Neuronal stem cell (in vitro differentiated cells): ENCODE measurements around the gene ADCY6.

Experiments
- DNase-seq: peaks from one replicate; pipeline ENCODE4 v3.0.0-alpha.2; 2013; ENCODE audit warnings: low spot score
- H2AFZ ChIP-seq: one replicate; pipeline ENCODE4 v1.6.1; 2013; ENCODE audit warnings: mild to moderate bottlenecking, low read length, inconsistent platforms
- H2AK5ac ChIP-seq: 2 replicates; pipeline ENCODE4 v1.6.1; 2013; ENCODE audit warnings: low read depth, mild to moderate bottlenecking, inconsistent platforms, low read length, moderate library complexity, mixed read lengths
- H2BK120ac ChIP-seq: 2 replicates; pipeline ENCODE4 v1.6.1; 2013; ENCODE audit warnings: low read depth, mild to moderate bottlenecking, inconsistent platforms, low read length, moderate library complexity, mixed read lengths
- H2BK12ac ChIP-seq: one replicate; pipeline ENCODE4 v1.6.1; 2013; ENCODE audit warnings: low read length, inconsistent platforms
- H2BK15ac ChIP-seq: 2 replicates; pipeline ENCODE4 v1.6.1; 2013; ENCODE audit warnings: mild to moderate bottlenecking, low read length, inconsistent platforms, mixed read lengths
- H2BK5ac ChIP-seq: one replicate; pipeline ENCODE4 v1.6.1; 2013; ENCODE audit warnings: inconsistent platforms, mild to moderate bottlenecking, low read length, moderate library complexity
- H3K14ac ChIP-seq: one replicate; pipeline ENCODE4 v1.6.1; 2013; ENCODE audit warnings: low read length, inconsistent platforms
- H3K18ac ChIP-seq: 2 replicates; pipeline ENCODE4 v1.6.1; 2013; ENCODE audit warnings: low read length, inconsistent platforms
- H3K23ac ChIP-seq: 2 replicates; pipeline ENCODE4 v1.6.1; 2013; ENCODE audit warnings: low read depth, mild to moderate bottlenecking, mixed read lengths, low read length, inconsistent platforms; ENCODE audit not compliant: poor library complexity
- H3K27ac ChIP-seq: replicated peaks from 3 replicates; pipeline ENCODE4 v1.5.1; 2013; ENCODE audit warnings: low read length, inconsistent platforms
- H3K27me3 ChIP-seq, 3 experiments: 2 replicates each; pipeline ENCODE4 v1.6.1; 2013; ENCODE audit warnings: low read length in 3 of 3, mild to moderate bottlenecking in 2 of 3, inconsistent platforms in 1 of 3, low read depth in 1 of 3, mixed read lengths in 1 of 3, moderate library complexity in 1 of 3; ENCODE audit not compliant: control insufficient read depth in 3 of 3, insufficient read depth in 3 of 3
- H3K36me3 ChIP-seq, 2 donors: replicated peaks in 1 of 2; 2 replicates each; pipeline ENCODE4 v1.6.1; 2013; ENCODE audit warnings: low read length in 2 of 2; ENCODE audit not compliant: control insufficient read depth in 2 of 2, insufficient read depth in 2 of 2
- H3K4ac ChIP-seq: 2 replicates; pipeline ENCODE4 v1.6.1; 2013; ENCODE audit warnings: inconsistent platforms, mild to moderate bottlenecking, low read length, moderate library complexity
- H3K4me1 ChIP-seq, 2 donors: 1 replicate in 1 of 2; 2 replicates in 1 of 2; pipeline ENCODE4 v1.6.1; 2013; ENCODE audit warnings: low read length in 2 of 2, low read depth in 1 of 2; ENCODE audit not compliant: control insufficient read depth in 2 of 2, insufficient read depth in 1 of 2
- H3K4me2 ChIP-seq: one replicate; pipeline ENCODE4 v1.6.1; 2013; ENCODE audit warnings: mild to moderate bottlenecking, low read length, inconsistent platforms; ENCODE audit not compliant: insufficient read depth, poor library complexity, severe bottlenecking
- H3K4me3 ChIP-seq, 2 donors: 2 replicates each; pipeline ENCODE4 v1.5.1; 2013; ENCODE audit warnings: low read length in 2 of 2, mild to moderate bottlenecking in 2 of 2, inconsistent platforms in 1 of 2, moderate library complexity in 1 of 2
- H3K79me1 ChIP-seq: one replicate; pipeline ENCODE4 v1.6.1; 2013; ENCODE audit warnings: low read depth, mild to moderate bottlenecking, inconsistent platforms, low read length, moderate library complexity
- H3K9ac ChIP-seq: one replicate; pipeline ENCODE4 v1.6.1; 2013; ENCODE audit warnings: mild to moderate bottlenecking, low read depth, low read length, inconsistent platforms; ENCODE audit not compliant: poor library complexity
- H3K9me3 ChIP-seq, 2 donors: replicated peaks in 1 of 2; 2 replicates each; pipeline versions ENCODE3 to v1.6.1; 2013; ENCODE audit warnings: low read length in 2 of 2, mild to moderate bottlenecking in 2 of 2, inconsistent platforms in 1 of 2, low read depth in 1 of 2, mixed read lengths in 1 of 2, moderate library complexity in 1 of 2; ENCODE audit not compliant: control insufficient read depth in 2 of 2, insufficient read depth in 1 of 2
- H4K8ac ChIP-seq: one replicate; pipeline ENCODE4 v1.6.1; 2013; ENCODE audit warnings: low read depth, mild to moderate bottlenecking, inconsistent platforms, low read length, moderate library complexity
- H4K91ac ChIP-seq: one replicate; pipeline ENCODE4 v1.6.1; 2013; ENCODE audit warnings: low read length, low read depth, mild to moderate bottlenecking, inconsistent platforms; ENCODE audit not compliant: poor library complexity
- WGBS, 2 donors: extraction: QIAGEN DNeasy Blood & Tissue Kit; methylation state at CpG; one replicate each; pipeline ENCODE4 v1.1.7; 2013; ENCODE audit warnings: missing lambda C conversion rate in 2 of 2, mixed read lengths in 1 of 2; ENCODE audit not compliant: insufficient read length in 2 of 2, insufficient replicate concordance in 1 of 2; ENCODE audit errors: extremely low coverage in 2 of 2; 5-methylcytosine and 5-hydroxymethylcytosine counted together

The ADCY6 gene

DNA sequence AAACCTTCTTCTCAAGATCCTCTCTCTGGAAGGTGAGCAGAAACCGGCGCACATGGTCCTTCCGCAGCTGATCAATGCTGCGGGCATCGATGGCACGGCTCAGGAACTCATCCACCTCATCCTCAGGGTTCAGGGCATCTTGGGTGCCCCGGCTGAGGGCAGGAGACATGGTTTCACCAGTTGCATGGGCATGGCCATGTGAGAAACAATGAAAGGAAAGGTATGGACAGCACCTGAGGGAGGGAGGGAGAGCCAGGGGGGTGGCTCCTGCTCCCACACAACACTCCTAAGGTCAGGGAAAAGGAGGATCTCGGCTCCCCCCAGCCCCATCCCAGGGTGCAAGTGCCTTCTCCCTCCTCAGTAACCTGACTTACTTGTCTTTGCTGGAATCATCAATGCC is 13.6 kb downstream of the ADCY6 start:
- H2AK5ac ChIP-seq, result no peak overlapping the region
- H2BK12ac ChIP-seq, result no peak overlapping the region
- peaks cover 0 to 2% of the 10 kb centered on the region in 2 donors for H3K9me3 ChIP-seq
- H2BK120ac ChIP-seq, result no peak overlapping the region
- H3K4me1 ChIP-seq, result no peaks in the 10 kb centered on the region
- no peaks in the 10 kb centered on the region for H3K27me3 ChIP-seq
- H3K4me2 ChIP-seq, result no peak overlapping the region
- H3K79me1 ChIP-seq, result peaks cover 6% of the 10 kb centered on the region
- H3K27ac ChIP-seq, result no peak overlapping the region
- H3K4ac ChIP-seq, result no peak overlapping the region
- WGBS, 2 donors, result no CpG with 5 or more reads among the region's 8 CpGs
- no peak overlapping the region for H2BK5ac ChIP-seq
- H2AFZ ChIP-seq, result no peak overlapping the region
- H2BK15ac ChIP-seq, result no peak overlapping the region
- H4K91ac ChIP-seq, result no peak overlapping the region
- H3K36me3 ChIP-seq, result peaks cover 72 to 88% of the 10 kb centered on the region in 2 donors
- no peak overlapping the region for H3K4me3 ChIP-seq
- H3K14ac ChIP-seq, result no peak overlapping the region
- H4K8ac ChIP-seq, result no peak overlapping the region
- no peak overlapping the region for H3K18ac ChIP-seq
- H3K23ac ChIP-seq, result peak overlapping the region; percentile 59
- no peak overlapping the region for H3K9ac ChIP-seq
- DNase-seq, result no peak

DNA sequence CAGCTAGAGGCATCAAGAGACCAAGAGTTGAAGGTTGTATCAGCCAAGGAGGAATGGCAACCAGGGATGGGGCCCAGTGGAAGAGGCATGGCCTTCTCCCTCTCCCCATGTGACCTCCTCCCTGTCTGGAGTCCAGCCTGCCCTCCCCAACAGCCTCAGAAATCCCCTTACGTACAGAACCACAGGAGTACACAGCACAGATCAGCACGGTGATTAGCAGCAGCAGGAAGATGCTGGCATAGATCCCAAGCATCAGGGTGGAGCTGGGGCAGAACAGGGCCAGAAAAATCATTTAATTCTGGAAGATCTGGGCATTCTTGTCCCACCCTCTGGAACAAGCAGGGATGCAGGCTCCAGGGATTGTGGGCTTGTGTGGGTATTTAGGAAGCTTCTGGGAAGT is 14.4 kb downstream of the ADCY6 start:
- no CpG with 5 or more reads among the region's 2 CpGs for WGBS, 2 donors
- no peaks in the 10 kb centered on the region for H3K27me3 ChIP-seq
- DNase-seq, result no peak
- peaks cover 0 to 2% of the 10 kb centered on the region in 2 donors for H3K9me3 ChIP-seq
- H3K14ac ChIP-seq, result no peak overlapping the region
- H3K36me3 ChIP-seq, result peaks cover 71 to 90% of the 10 kb centered on the region in 2 donors
- no peak overlapping the region for H2BK12ac ChIP-seq
- H2BK120ac ChIP-seq, result no peak overlapping the region
- H3K23ac ChIP-seq, result no peak overlapping the region
- no peak overlapping the region for H4K8ac ChIP-seq
- no peak overlapping the region for H3K4me2 ChIP-seq
- H3K27ac ChIP-seq, result no peak overlapping the region
- no peak overlapping the region for H3K4me3 ChIP-seq
- no peak overlapping the region for H2BK5ac ChIP-seq
- H2AK5ac ChIP-seq, result no peak overlapping the region
- H2BK15ac ChIP-seq, result no peak overlapping the region
- peaks cover 6% of the 10 kb centered on the region for H3K79me1 ChIP-seq
- no peak overlapping the region for H3K18ac ChIP-seq
- no peaks in the 10 kb centered on the region for H3K4me1 ChIP-seq
- no peak overlapping the region for H3K9ac ChIP-seq
- H2AFZ ChIP-seq, result no peak overlapping the region
- no peak overlapping the region for H4K91ac ChIP-seq
- no peak overlapping the region for H3K4ac ChIP-seq

DNA sequence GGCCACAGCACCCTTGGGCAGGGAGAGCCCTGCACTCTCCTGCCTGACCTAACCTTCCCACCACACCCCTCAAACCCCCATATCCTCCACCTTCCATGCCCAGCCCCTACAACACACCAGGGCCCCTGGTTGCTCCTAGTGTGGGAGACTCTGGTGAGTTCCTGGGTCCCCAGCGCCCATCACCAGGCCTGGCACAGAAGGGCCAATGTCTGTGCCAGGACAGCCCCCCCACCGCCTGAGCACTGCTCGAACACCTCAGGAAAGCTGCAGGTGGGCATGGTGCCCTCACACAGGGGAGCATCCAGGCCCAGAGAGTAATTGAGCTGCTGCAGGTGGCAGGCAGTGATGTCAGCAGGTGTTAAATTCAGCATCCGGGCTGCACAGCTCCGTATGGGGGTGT is 15.2 kb downstream of the ADCY6 start:
- no peak overlapping the region for H4K91ac ChIP-seq
- no peaks in the 10 kb centered on the region for H3K27me3 ChIP-seq
- H2BK5ac ChIP-seq, result no peak overlapping the region
- H3K4me1 ChIP-seq, result peaks cover 0 to 3% of the 10 kb centered on the region in 2 donors
- H3K4ac ChIP-seq, result no peak overlapping the region
- no peak overlapping the region for H3K14ac ChIP-seq
- H3K23ac ChIP-seq, result no peak overlapping the region
- no peak overlapping the region for H2BK15ac ChIP-seq
- DNase-seq, result no peak
- H2BK120ac ChIP-seq, result no peak overlapping the region
- peaks cover 0 to 2% of the 10 kb centered on the region in 2 donors for H3K9me3 ChIP-seq
- no peak overlapping the region for H2AFZ ChIP-seq
- peak overlapping the region; percentile 39 for H3K9ac ChIP-seq
- whole genome bisulfite sequencing, 2 donors, result no CpG with 5 or more reads among the region's 5 CpGs
- no peak overlapping the region for H3K4me2 ChIP-seq
- no peak overlapping the region for H4K8ac ChIP-seq
- no peak overlapping the region for H3K27ac ChIP-seq
- H3K4me3 ChIP-seq, result no peak overlapping the region
- H3K18ac ChIP-seq, result no peak overlapping the region
- no peak overlapping the region for H2BK12ac ChIP-seq
- H3K36me3 ChIP-seq, result peaks cover 74 to 91% of the 10 kb centered on the region in 2 donors
- H3K79me1 ChIP-seq, result peaks cover 4% of the 10 kb centered on the region
- no peak overlapping the region for H2AK5ac ChIP-seq

- Histone ChIP-seq H3K14ac (no peak overlapping the region), H3K36me3 (peaks cover 72 to 93% of the 10 kb centered on the region in 2 donors), H3K4me2 (no peak overlapping the region), H2BK15ac (no peak overlapping the region), H3K9ac (no peak overlapping the region), H2AFZ (no peak overlapping the region), H3K23ac (peak overlapping the region; percentile 27), H3K9me3 (peaks cover 0 to 2% of the 10 kb centered on the region in 2 donors), H4K8ac (no peak overlapping the region), H2BK5ac (no peak overlapping the region), H2AK5ac (no peak overlapping the region), H3K4ac (no peak overlapping the region), H3K79me1 (peaks cover 4% of the 10 kb centered on the region), H2BK12ac (no peak overlapping the region), H3K18ac (no peak overlapping the region), H2BK120ac (no peak overlapping the region), H4K91ac (no peak overlapping the region), H3K4me3 (no peak overlapping the region), H3K4me1 (peaks cover 0 to 9% of the 10 kb centered on the region in 2 donors), H3K27ac (no peak overlapping the region), H3K27me3 (no peaks in the 10 kb centered on the region)
- no peak for DNase-seq
- no CpG with 5 or more reads among the region's 13 CpGs for WGBS, 2 donors
Observed at GRCh38 chr12:48771588-48772112, 17.2 kb downstream of the ADCY6 start.
